BLaER1 (cell line): ENCODE data around the gene HYAL1.
A peak's percentile ranks its signal among the peaks of the same experiment; 100 is the strongest.

Source experiments
- H3K27ac ChIP-seq: shearing (Covaris generic); formaldehyde crosslinking; 2 replicates; pipeline ENCODE4 v1.8.1; 2022
- H3K27me3 ChIP-seq: shearing (Covaris generic); formaldehyde crosslinking; 2 replicates; pipeline ENCODE4 v1.8.1; 2022
- H3K36me3 ChIP-seq: shearing (Covaris generic); formaldehyde crosslinking; 2 replicates; pipeline ENCODE4 v1.8.1; 2022
- H3K4me1 ChIP-seq: shearing (Covaris generic); formaldehyde crosslinking; 2 replicates; pipeline ENCODE4 v1.8.1; 2022
- H3K4me2 ChIP-seq: shearing (Covaris generic); formaldehyde crosslinking; 2 replicates; pipeline ENCODE4 v1.8.1; 2022
- H3K4me3 ChIP-seq: shearing (Covaris generic); formaldehyde crosslinking; 2 replicates; pipeline ENCODE4 v1.8.1; 2022
- H3K9ac ChIP-seq: shearing (Covaris generic); formaldehyde crosslinking; 2 replicates; pipeline ENCODE4 v1.8.1; 2022
- H3K9me3 ChIP-seq: shearing (Covaris generic); formaldehyde crosslinking; 2 replicates; pipeline ENCODE4 v1.8.1; 2022
- H4K20me1 ChIP-seq: shearing (Covaris generic); formaldehyde crosslinking; 2 replicates; pipeline ENCODE4 v1.8.1; 2022
- Cebpa-rat ChIP-seq: shearing (Covaris generic); IDR thresholded peaks from 2 replicates; pipeline ENCODE4 v1.8.1; 2022

The HYAL1 gene

GRCh38 chr3:50295553-50296431 lies 7.6 kb downstream of the HYAL1 start:
- no peak for TF ChIP-seq Cebpa-rat
- Histone ChIP-seq H3K4me1 (peaks cover 39% of the 10 kb centered on the region), H3K9ac (no peak overlapping the region), H3K4me2 (no peak overlapping the region), H3K27me3 (no peaks in the 10 kb centered on the region), H4K20me1 (0 out of 2 replicates have a peak, but pooled peaks cover 8% of the 10 kb centered on the region), H3K27ac (no peak overlapping the region), H3K4me3 (no peak overlapping the region), H3K9me3 (no peaks in the 10 kb centered on the region), H3K36me3 (peaks cover 8% of the 10 kb centered on the region)

DNA sequence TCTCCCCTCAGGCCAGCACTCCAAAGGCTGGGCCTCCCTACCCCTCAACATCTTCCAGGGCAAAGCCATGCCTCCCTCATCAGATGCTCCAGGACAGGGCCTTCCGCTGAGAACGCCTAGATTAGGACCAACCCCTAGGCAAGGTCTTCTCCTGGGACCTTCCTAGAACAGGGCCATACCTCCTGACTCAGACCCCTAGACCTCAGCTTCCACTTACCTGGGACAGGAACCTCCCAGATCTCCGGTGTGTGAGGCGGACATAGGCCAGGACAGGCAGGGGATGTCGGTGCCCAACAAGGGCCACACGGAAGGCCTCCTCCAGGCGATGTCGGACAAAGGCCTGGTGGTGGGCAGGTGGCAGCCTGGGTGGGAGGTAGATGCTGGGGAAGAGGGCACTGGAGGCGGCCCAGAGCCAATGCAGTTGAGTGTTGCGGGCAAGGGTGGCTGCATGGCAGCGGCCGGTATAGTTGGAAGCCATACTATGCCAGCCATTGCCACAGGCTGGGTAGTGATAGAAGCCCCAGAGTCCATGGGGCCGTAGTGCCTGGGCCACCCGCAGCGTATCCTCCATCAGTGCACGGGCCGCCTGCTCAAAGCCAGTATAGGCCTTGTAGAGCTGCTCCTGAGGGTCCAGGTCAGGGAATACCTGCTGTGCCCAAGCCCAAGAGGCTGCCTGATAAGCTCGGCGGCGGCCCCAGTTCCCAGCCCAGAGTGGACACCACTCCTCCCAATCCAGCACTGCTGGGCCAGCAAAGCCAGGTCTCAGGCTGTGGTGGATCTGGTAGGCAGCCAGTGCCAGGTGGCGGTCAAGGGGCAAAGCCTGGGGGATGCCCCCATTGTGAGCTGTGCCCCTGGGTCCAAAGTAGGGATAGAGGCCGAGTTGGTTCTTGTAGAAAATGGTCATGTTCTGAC lies 8.6 kb downstream of the HYAL1 start:
- H3K9me3 ChIP-seq, result no peaks in the 10 kb centered on the region
- H3K9ac ChIP-seq, result no peak overlapping the region
- no peak overlapping the region for H3K4me3 ChIP-seq
- no peak overlapping the region for H3K4me2 ChIP-seq
- TF ChIP-seq Cebpa-rat, result no peak
- H3K27me3 ChIP-seq, result no peaks in the 10 kb centered on the region
- H3K4me1 ChIP-seq, result peaks cover 37% of the 10 kb centered on the region
- H3K27ac ChIP-seq, result no peak overlapping the region
- H3K36me3 ChIP-seq, result peaks cover 19% of the 10 kb centered on the region
- H4K20me1 ChIP-seq, result peaks cover 8% of the 10 kb centered on the region; the same call in 1 of the 2 replicates

DNA sequence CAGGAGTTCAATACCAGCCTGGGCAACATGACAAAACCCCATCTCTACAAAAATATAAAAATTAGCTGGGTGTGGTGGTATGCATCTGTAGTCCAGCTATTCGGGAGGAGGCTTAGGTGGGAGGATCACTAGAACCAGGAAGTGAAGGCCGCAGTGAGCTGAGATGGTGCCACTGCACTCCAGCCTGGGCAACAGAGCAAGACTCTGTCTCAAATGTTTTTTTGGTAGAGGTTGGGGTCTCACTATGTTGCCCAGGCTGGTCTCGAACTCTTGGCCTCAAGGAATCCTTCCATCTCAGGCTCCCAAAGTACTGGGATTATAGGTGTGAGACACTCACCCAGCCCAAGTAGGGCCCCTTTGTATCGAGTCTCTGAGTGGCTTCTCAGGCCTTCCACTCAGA lies 9.3 kb downstream of the HYAL1 start:
- Histone ChIP-seq H3K27me3 (no peaks in the 10 kb centered on the region), H3K36me3 (peaks cover 25% of the 10 kb centered on the region), H3K4me2 (no peak overlapping the region), H3K9me3 (no peaks in the 10 kb centered on the region), H3K27ac (no peak overlapping the region), H3K4me3 (no peak overlapping the region), H3K9ac (no peak overlapping the region), H3K4me1 (peaks cover 36% of the 10 kb centered on the region), H4K20me1 (peaks cover 8% of the 10 kb centered on the region; the same call in 1 of the 2 replicates)
- TF ChIP-seq Cebpa-rat, result no peak

GRCh38 chr3:50293079-50293801 lies 10.1 kb downstream of the HYAL1 start:
- peak overlapping the region; percentile 97 for H3K4me3 ChIP-seq
- H3K4me2 ChIP-seq, result peak overlapping the region; percentile 93
- peak overlapping the region; percentile 83 for H3K27ac ChIP-seq
- H3K36me3 ChIP-seq, result peaks cover 34% of the 10 kb centered on the region
- peaks cover 4% of the 10 kb centered on the region; the same call in 1 of the 2 replicates for H4K20me1 ChIP-seq
- no peaks in the 10 kb centered on the region for H3K27me3 ChIP-seq
- H3K4me1 ChIP-seq, result peaks cover 31% of the 10 kb centered on the region
- H3K9me3 ChIP-seq, result no peaks in the 10 kb centered on the region
- no peak for TF ChIP-seq Cebpa-rat
- peak overlapping the region; percentile 84 for H3K9ac ChIP-seq

- H3K27me3 ChIP-seq, result no peaks in the 10 kb centered on the region
- peaks cover 42% of the 10 kb centered on the region for H3K36me3 ChIP-seq
- peak within 1 kb of the TSS; percentile 97 for H3K4me3 ChIP-seq
- peak within 1 kb of the TSS; percentile 96 for H3K27ac ChIP-seq
- peaks cover 24% of the 10 kb centered on the region for H3K4me1 ChIP-seq
- TF ChIP-seq Cebpa-rat, result no peak
- H3K4me2 ChIP-seq, result peak within 1 kb of the TSS; percentile 98
- peak within 1 kb of the TSS; percentile 98 for H3K9ac ChIP-seq
- no peaks in the 10 kb centered on the region for H3K9me3 ChIP-seq
- no peaks in the 10 kb centered on the region; the same call in 1 of the 2 replicates for H4K20me1 ChIP-seq
These were observed 11.0 kb downstream of the HYAL1 start, which contains the start of gene IFRD2 for GRCh38 chr3:50292159-50293078. TSS of gene IFRD2 (minus strand) at chr3:50292429. CDS start at chr3:50292274, 155 bp downstream.

- peaks cover 56% of the 10 kb centered on the region for H3K36me3 ChIP-seq
- no peak for TF ChIP-seq Cebpa-rat
- no peak overlapping the region for H3K27ac ChIP-seq
- H3K4me3 ChIP-seq, result no peak overlapping the region
- H3K9ac ChIP-seq, result peak overlapping the region; percentile 98
- H3K4me2 ChIP-seq, result peak overlapping the region; percentile 98; the same call in 1 of the 2 replicates
- H3K9me3 ChIP-seq, result no peaks in the 10 kb centered on the region
- H3K27me3 ChIP-seq, result no peaks in the 10 kb centered on the region
- peaks cover 5% of the 10 kb centered on the region; the same call in 1 of the 2 replicates for H4K20me1 ChIP-seq
- H3K4me1 ChIP-seq, result peaks cover 24% of the 10 kb centered on the region
These were observed 13.2 kb downstream of the HYAL1 start for GRCh38 chr3:50290161-50290641.

DNA sequence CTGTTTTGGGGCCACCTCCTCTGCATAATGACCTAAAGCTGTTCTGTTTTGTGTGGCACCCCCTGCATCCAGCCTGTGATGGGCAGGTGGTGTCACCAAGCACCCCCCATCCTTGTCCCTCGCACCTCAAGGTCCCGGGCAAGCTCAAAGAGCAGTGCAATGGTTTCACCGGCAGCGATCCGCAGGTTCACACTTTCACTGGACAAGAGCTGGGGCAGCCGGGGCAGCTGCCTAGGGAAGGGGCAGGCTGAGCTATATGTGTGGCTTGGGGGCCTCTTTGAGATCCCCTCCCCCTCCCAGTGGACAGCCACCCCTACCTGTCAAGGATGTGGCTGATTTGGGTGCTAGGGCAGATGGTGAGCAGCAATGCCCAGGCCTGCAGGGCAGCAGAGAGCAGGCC lies 14.2 kb downstream of the HYAL1 start:
- Histone ChIP-seq H3K9ac (no peak overlapping the region), H3K9me3 (no peaks in the 10 kb centered on the region), H3K27ac (no peak overlapping the region), H3K4me2 (no peak overlapping the region), H4K20me1 (peaks cover 5% of the 10 kb centered on the region; the same call in 1 of the 2 replicates), H3K36me3 (peaks cover 59% of the 10 kb centered on the region), H3K27me3 (no peaks in the 10 kb centered on the region), H3K4me1 (peaks cover 24% of the 10 kb centered on the region), H3K4me3 (no peak overlapping the region)
- TF ChIP-seq Cebpa-rat, result no peak

GRCh38 chr3:50288387-50289007 lies 14.9 kb downstream of the HYAL1 start:
- TF ChIP-seq Cebpa-rat, result no peak
- peaks cover 5% of the 10 kb centered on the region; the same call in 1 of the 2 replicates for H4K20me1 ChIP-seq
- H3K27me3 ChIP-seq, result no peaks in the 10 kb centered on the region
- no peaks in the 10 kb centered on the region for H3K9me3 ChIP-seq
- H3K27ac ChIP-seq, result no peak overlapping the region
- no peak overlapping the region for H3K4me3 ChIP-seq
- H3K36me3 ChIP-seq, result peaks cover 59% of the 10 kb centered on the region
- peaks cover 23% of the 10 kb centered on the region for H3K4me1 ChIP-seq
- no peak overlapping the region for H3K9ac ChIP-seq
- H3K4me2 ChIP-seq, result no peak overlapping the region
